ENCODE data around the gene SPIRE2. TPM values are rescaled to one million over a fixed set of nuclear protein-coding genes. Genes with fewer than 3 reads are reported as not detected.

The SPIRE2 gene
- total and polyA plus RNA-seq, 2 of the 13 experiments (the other 11 are each of a cell fraction or from before 2014, with no cell fraction given): 13.3 to 37.5 TPM

GRCh38 chr16:89827383-89828198 is 684 bp upstream of the SPIRE2 start (continued):
- TF ChIP-seq HINFP (CRISPR knock-in tag; IDR thresholded peaks at IDR 0.05; ENCODE audit: low read depth) (no peak), U2AF2 (IDR thresholded peaks at IDR 0.05; ENCODE audit: low read depth, low read length) (no peak), ZNF792 (CRISPR knock-in tag; IDR thresholded peaks at IDR 0.05) (no peak), DMAP1 (CRISPR knock-in tag; IDR thresholded peaks at IDR 0.05) (peak; percentile 64; the same call in 1 of the 2 replicates), ZNF740 (CRISPR knock-in tag; IDR thresholded peaks at IDR 0.05) (no peak), TMF1 (CRISPR knock-in tag; IDR thresholded peaks at IDR 0.05; ENCODE audit: low read depth) (no peak), ZNF337 (CRISPR knock-in tag; IDR thresholded peaks at IDR 0.05; ENCODE audit: borderline replicate concordance, low read depth) (no peak), ZNF496 (CRISPR knock-in tag; IDR thresholded peaks at IDR 0.05; ENCODE audit: insufficient replicate concordance) (no peak), FOXA1 (IDR thresholded peaks at IDR 0.05) (no peak), FOXA1 (CRISPR knock-in tag; IDR thresholded peaks at IDR 0.05) (peak; percentile 64), MEIS2 (CRISPR knock-in tag; IDR thresholded peaks at IDR 0.05) (no peak; the same call in 1 of the 2 replicates), ZNF746 (CRISPR knock-in tag; IDR thresholded peaks at IDR 0.05) (no peak; the same call in 1 of the 2 replicates), ZFP36L2 (CRISPR knock-in tag; IDR thresholded peaks at IDR 0.05) (no peak), KDM5B (CRISPR knock-in tag; IDR thresholded peaks at IDR 0.05; ENCODE audit: borderline replicate concordance) (peak; percentile 76; the same call in 1 of the 2 replicates), ZFP91 (CRISPR knock-in tag; IDR thresholded peaks at IDR 0.05; ENCODE audit: borderline replicate concordance) (peak; percentile 47; the same call in 1 of the 2 replicates), HNRNPH1 (optimal IDR thresholded peaks at IDR 0.05; ENCODE audit: low read depth, low read length) (no peak), ZBTB3 (CRISPR knock-in tag; IDR thresholded peaks at IDR 0.05; ENCODE audit: borderline replicate concordance, low read depth) (0 out of 2 replicates have a peak, but pooled peaks have one; percentile 49), WIZ (CRISPR knock-in tag; IDR thresholded peaks at IDR 0.05) (no peak), MYPOP (CRISPR knock-in tag; IDR thresholded peaks at IDR 0.05) (0 out of 2 replicates have a peak, but pooled peaks have one; percentile 50), TP53 (CRISPR knock-in tag; conservative IDR thresholded peaks at IDR 0.05) (no peak; the same call in 1 of the 2 replicates), ZNF547 (CRISPR knock-in tag; IDR thresholded peaks at IDR 0.05) (no peak), ZC3H13 (CRISPR knock-in tag; IDR thresholded peaks at IDR 0.05) (peak; percentile 70; the same call in 1 of the 2 replicates), LBX2 (CRISPR knock-in tag; IDR thresholded peaks at IDR 0.05; ENCODE audit: borderline replicate concordance) (no peak), ZSCAN25 (CRISPR knock-in tag; IDR thresholded peaks at IDR 0.05) (0 out of 2 replicates have a peak, but pooled peaks have one; percentile 16), KAT8 (CRISPR knock-in tag; IDR thresholded peaks at IDR 0.05) (0 out of 2 replicates have a peak, but pooled peaks have one; percentile 45)

Data from HepG2 (cell line).